HepG2 (cell line): ENCODE measurements around the gene CNTD1. TPM values are rescaled to one million over a fixed set of nuclear protein-coding genes. Genes with fewer than 3 reads are reported as not detected.

ENCODE experiments used
- DNMT3B ChIP-seq: conservative IDR thresholded peaks from 2 replicates; pipeline ENCODE4 v1.6.1; 2016; ENCODE audit warnings: missing biosample characterization, control low read depth
- ELF3 ChIP-seq: IDR thresholded peaks from 2 replicates; pipeline ENCODE4 v1.6.1; 2016; ENCODE audit warnings: missing genetic modification reagents, missing compliant biosample characterization
- HNF4A ChIP-seq: sonication (generic); formaldehyde crosslinking; IDR thresholded peaks from 2 replicates; pipeline ENCODE4 v1.4.0; 2020; ENCODE audit warnings: missing genetic modification reagents
- KDM5A ChIP-seq: fragments of 200-600 bp; sonication (generic); IDR thresholded peaks from 2 replicates; pipeline ENCODE4 v1.7.0; 2018; ENCODE audit warnings: antibody characterized with exemption, mild to moderate bottlenecking, low read length, borderline replicate concordance
- NBN ChIP-seq: fragments of 450-650 bp; conservative IDR thresholded peaks from 2 replicates; pipeline ENCODE4 v1.6.1; 2017
- NCOA5 ChIP-seq: sonication (generic); formaldehyde crosslinking; IDR thresholded peaks from 2 replicates; pipeline ENCODE4 v1.4.0; 2020; ENCODE audit warnings: missing genetic modification reagents
- POLR2AphosphoS2 ChIP-seq: IDR thresholded peaks from 2 replicates; pipeline ENCODE4 v1.6.1; 2011; ENCODE audit warnings: low read depth, low read length, improper control_type of control experiment
- SMC3 ChIP-seq: IDR thresholded peaks from 2 replicates; pipeline ENCODE4 v1.6.1; 2011; ENCODE audit warnings: low read length, improper control_type of control experiment
- SNAPC2 ChIP-seq: sonication (generic); formaldehyde crosslinking; IDR thresholded peaks from 2 replicates; pipeline ENCODE4 v1.8.1; 2022; ENCODE audit warnings: mild to moderate bottlenecking, missing genetic modification reagents
- TSC22D2 ChIP-seq: sonication (generic); formaldehyde crosslinking; IDR thresholded peaks from 2 replicates; pipeline ENCODE4 v1.5.1; 2020; ENCODE audit warnings: missing genetic modification reagents, mild to moderate bottlenecking, borderline replicate concordance
- YY1 ChIP-seq: IDR thresholded peaks from 2 replicates; pipeline ENCODE4 v1.6.1; 2011; ENCODE audit warnings: low read length, low read depth, moderate library complexity, mild to moderate bottlenecking; ENCODE audit not compliant: insufficient read depth, insufficient replicate concordance
- ZNF235 ChIP-seq: sonication (generic); formaldehyde crosslinking; IDR thresholded peaks from 2 replicates; pipeline ENCODE4 v1.8.1; 2023; ENCODE audit warnings: mild to moderate bottlenecking, missing genetic modification reagents, borderline replicate concordance
- ZNF256 ChIP-seq: sonication (generic); formaldehyde crosslinking; conservative IDR thresholded peaks from 2 replicates; pipeline ENCODE4 v1.4.0; 2020; ENCODE audit warnings: missing genetic modification reagents
- ZNF501 ChIP-seq: sonication (generic); formaldehyde crosslinking; IDR thresholded peaks from 2 replicates; pipeline ENCODE4 v1.5.1; 2020; ENCODE audit warnings: mild to moderate bottlenecking, moderate library complexity, missing genetic modification reagents
- ZNF543 ChIP-seq: sonication (generic); formaldehyde crosslinking; IDR thresholded peaks from 2 replicates; pipeline ENCODE4 v1.4.0; 2020; ENCODE audit warnings: mild to moderate bottlenecking, missing genetic modification reagents
- ZNF607 ChIP-seq: sonication (generic); formaldehyde crosslinking; IDR thresholded peaks from 2 replicates; pipeline ENCODE4 v1.5.1; 2020; ENCODE audit warnings: missing genetic modification reagents, mild to moderate bottlenecking, borderline replicate concordance
- polyA plus RNA-seq, 8 experiments: library from polyadenylated mRNA; depleted of rRNA in 3 of 8; stranded (reverse) in 7 of 8; unstranded in 1 of 8; fragments of >200 nt; fragmentation: Illumina TruSeq in 4 of 8; extraction: Trizol in 4 of 8; gene quantifications; 2 replicates each; pipeline versions ENCODE4 v1.2.1 to v1.2.3, GENCODE V29; 2011 to 2016; ENCODE audit warnings: low read depth in 4 of 8, missing spikeins in 1 of 8, mixed read lengths in 1 of 8; ENCODE audit not compliant: insufficient read depth in 1 of 8
- total RNA-seq, 5 experiments: library from RNA; depleted of rRNA; stranded (reverse); fragments of >200 nt; fragmentation: Illumina TruSeq; extraction: Trizol; gene quantifications; 2 replicates each; pipeline ENCODE4 v1.2.3, GENCODE V29; 2016; ENCODE audit warnings: low read depth in 1 of 5
- TF ChIP-seq, protein P1 (sequence below): sonication (generic); formaldehyde crosslinking; IDR thresholded peaks from 2 replicates; pipeline ENCODE4 v1.5.0; 2020; ENCODE audit warnings: missing genetic modification reagents, mild to moderate bottlenecking, borderline replicate concordance
- TF ChIP-seq, protein P2 (sequence below): sonication (generic); formaldehyde crosslinking; IDR thresholded peaks from 2 replicates; pipeline ENCODE4 v1.8.0; 2022; ENCODE audit warnings: mild to moderate bottlenecking, missing genetic modification reagents, moderate library complexity
- TF ChIP-seq, protein P3 (sequence below): sonication (generic); formaldehyde crosslinking; conservative IDR thresholded peaks from 2 replicates; pipeline ENCODE4 v1.4.0; 2020; ENCODE audit warnings: missing genetic modification reagents
- TF ChIP-seq, protein P4 (sequence below): sonication (generic); formaldehyde crosslinking; IDR thresholded peaks from 2 replicates; pipeline ENCODE4 v1.4.0; 2020; ENCODE audit warnings: mild to moderate bottlenecking, low read depth, missing genetic modification reagents
- TF ChIP-seq, protein P5 (sequence below): IDR thresholded peaks from 2 replicates; pipeline ENCODE4 v1.6.1; 2016

CNTD1 gene
- total and polyA plus RNA-seq, 2 of the 13 experiments (the other 11 are each of a cell fraction or from before 2014, with no cell fraction given) = 0.11 to 0.15 TPM

DNA sequence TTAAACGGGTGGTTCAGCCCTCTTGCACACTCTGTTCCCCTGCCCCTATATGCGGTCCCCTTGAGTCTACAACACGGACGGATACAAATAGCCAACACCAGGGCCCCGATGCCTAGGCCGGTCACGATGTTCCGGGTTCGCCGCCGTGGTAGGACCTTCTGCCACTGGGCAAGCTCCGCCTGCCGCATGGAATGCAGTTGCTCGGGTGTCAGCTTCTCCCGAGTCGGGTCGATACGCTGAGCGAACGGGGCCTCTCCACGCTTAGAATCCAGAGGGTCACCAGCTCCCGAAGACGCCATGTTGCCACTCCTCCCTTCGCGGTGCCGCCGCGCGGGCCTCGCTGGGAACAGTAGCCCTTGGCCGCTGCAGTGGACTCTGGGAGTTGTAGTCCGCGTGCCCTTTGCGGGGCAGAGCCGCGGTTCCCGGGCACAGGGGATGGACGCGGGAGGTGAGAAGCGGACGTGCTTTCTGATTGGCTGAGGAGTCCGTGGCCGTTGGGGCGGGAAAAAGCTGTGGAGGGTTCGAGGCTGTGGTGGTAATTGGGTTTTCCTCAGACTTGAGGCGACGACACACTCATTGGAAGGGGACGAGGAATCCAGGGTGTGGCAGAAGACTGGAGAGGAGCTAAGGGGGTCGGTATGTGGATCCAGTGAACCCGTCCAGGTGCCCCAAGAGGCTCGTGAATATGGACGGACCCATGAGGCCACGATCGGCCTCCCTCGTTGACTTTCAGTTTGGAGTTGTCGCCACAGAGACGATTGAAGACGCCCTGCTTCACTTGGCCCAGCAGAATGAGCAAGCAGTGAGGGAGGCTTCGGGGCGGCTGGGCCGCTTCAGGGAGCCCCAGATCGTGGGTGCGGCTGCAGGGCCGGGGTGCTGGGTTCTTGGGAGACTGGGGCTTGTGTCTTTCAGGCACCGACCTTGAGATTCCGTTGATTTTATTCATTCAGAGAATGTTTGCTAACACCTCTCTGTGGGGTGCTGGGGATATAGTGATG, at the start of gene CNTD1, which contains the start of gene COA3 (continued):
- TF ChIP-seq, protein P1, sequence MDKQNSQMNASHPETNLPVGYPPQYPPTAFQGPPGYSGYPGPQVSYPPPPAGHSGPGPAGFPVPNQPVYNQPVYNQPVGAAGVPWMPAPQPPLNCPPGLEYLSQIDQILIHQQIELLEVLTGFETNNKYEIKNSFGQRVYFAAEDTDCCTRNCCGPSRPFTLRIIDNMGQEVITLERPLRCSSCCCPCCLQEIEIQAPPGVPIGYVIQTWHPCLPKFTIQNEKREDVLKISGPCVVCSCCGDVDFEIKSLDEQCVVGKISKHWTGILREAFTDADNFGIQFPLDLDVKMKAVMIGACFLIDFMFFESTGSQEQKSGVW = peak; percentile 86; the same call in 1 of the 2 replicates
- TF ChIP-seq, protein P2, sequence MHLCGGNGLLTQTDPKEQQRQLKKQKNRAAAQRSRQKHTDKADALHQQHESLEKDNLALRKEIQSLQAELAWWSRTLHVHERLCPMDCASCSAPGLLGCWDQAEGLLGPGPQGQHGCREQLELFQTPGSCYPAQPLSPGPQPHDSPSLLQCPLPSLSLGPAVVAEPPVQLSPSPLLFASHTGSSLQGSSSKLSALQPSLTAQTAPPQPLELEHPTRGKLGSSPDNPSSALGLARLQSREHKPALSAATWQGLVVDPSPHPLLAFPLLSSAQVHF (CRISPR knock-in tag) = no peak
- TF ChIP-seq, protein P3, sequence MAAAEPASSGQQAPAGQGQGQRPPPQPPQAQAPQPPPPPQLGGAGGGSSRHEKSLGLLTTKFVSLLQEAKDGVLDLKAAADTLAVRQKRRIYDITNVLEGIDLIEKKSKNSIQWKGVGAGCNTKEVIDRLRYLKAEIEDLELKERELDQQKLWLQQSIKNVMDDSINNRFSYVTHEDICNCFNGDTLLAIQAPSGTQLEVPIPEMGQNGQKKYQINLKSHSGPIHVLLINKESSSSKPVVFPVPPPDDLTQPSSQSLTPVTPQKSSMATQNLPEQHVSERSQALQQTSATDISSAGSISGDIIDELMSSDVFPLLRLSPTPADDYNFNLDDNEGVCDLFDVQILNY (CRISPR knock-in tag) = peak; percentile 90
- TF ChIP-seq SNAPC2 (peak; percentile 79; the same call in 1 of the 2 replicates), ZNF256 (CRISPR knock-in tag) (peak; percentile 96; the same call in 1 of the 2 replicates), SMC3 (no peak), ZNF235 (CRISPR knock-in tag) (peak; percentile 97; the same call in 1 of the 2 replicates), DNMT3B (CRISPR knock-in tag) (peak; percentile 81), NCOA5 (CRISPR knock-in tag) (no peak), KDM5A (peak; percentile 81; the same call in 1 of the 2 replicates), YY1 (peak; percentile 97), NBN (no peak), ZNF501 (CRISPR knock-in tag) (peak; percentile 89), ZNF543 (CRISPR knock-in tag) (peak; percentile 97), HNF4A (CRISPR knock-in tag) (peak; percentile 40; the same call in 1 of the 2 replicates), POLR2AphosphoS2 (no peak), TSC22D2 (CRISPR knock-in tag) (peak; percentile 79), ELF3 (peak; percentile 83), ZNF607 (peak; percentile 89)
- TF ChIP-seq, protein P4, sequence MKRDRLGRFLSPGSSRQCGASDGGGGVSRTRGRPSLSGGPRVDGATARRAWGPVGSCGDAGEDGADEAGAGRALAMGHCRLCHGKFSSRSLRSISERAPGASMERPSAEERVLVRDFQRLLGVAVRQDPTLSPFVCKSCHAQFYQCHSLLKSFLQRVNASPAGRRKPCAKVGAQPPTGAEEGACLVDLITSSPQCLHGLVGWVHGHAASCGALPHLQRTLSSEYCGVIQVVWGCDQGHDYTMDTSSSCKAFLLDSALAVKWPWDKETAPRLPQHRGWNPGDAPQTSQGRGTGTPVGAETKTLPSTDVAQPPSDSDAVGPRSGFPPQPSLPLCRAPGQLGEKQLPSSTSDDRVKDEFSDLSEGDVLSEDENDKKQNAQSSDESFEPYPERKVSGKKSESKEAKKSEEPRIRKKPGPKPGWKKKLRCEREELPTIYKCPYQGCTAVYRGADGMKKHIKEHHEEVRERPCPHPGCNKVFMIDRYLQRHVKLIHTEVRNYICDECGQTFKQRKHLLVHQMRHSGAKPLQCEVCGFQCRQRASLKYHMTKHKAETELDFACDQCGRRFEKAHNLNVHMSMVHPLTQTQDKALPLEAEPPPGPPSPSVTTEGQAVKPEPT (CRISPR knock-in tag) = peak; percentile 96
- TF ChIP-seq, protein P5, sequence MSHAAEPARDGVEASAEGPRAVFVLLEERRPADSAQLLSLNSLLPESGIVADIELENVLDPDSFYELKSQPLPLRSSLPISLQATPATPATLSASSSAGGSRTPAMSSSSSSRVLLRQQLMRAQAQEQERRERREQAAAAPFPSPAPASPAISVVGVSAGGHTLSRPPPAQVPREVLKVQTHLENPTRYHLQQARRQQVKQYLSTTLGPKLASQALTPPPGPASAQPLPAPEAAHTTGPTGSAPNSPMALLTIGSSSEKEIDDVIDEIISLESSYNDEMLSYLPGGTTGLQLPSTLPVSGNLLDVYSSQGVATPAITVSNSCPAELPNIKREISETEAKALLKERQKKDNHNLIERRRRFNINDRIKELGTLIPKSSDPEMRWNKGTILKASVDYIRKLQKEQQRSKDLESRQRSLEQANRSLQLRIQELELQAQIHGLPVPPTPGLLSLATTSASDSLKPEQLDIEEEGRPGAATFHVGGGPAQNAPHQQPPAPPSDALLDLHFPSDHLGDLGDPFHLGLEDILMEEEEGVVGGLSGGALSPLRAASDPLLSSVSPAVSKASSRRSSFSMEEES (CRISPR knock-in tag) = no peak; the same call in none of the 2 replicates
